ENCODE results near the gene CST4. TPM values are rescaled to one million over a fixed set of nuclear protein-coding genes. Genes with fewer than 3 reads are reported as not detected.
"Not testable (repeated sequence)": the region's sequence is repeated elsewhere in the genome, so short reads cannot be mapped to it uniquely, and the experiment has no call there.

CST4 gene
- total and polyA plus RNA-seq, 10 of the 15 experiments (the other 5 are each of a cell fraction or from before 2014, with no cell fraction given), result not detected

GRCh38 chr20:23664954-23665353, 23.9 kb downstream of the CST4 start:
- POLR2A ChIA-PET, result no interaction called here
- RAD21 ChIA-PET (ENCODE audit: unreplicated experiment), result interaction anchor here (0.8 kb wide), 1 partner anchor 897 kb away, joined by 3 read pairs; no protein-coding TSS in a partner anchor
- no peaks in the 10 kb centered on the region for H3K36me3 ChIP-seq (ENCODE audit: control insufficient read depth in 2 of 2, insufficient read depth in 2 of 2, low read length in 1 of 2)
- 36% methylated on average over 3 of the region's 3 CpGs for WGBS (ENCODE audit: insufficient coverage, insufficient replicate concordance, low lambda C conversion rate, missing lambda C conversion rate)
- no TSS peak for BruUV-seq (replicated peaks)
- CTCF ChIA-PET, result no interaction called here
- H4K20me1 ChIP-seq (ENCODE audit: control insufficient read depth, insufficient read depth), result no peaks in the 10 kb centered on the region
- SMC1A ChIA-PET (ENCODE audit: uncharacterized antibody, unreplicated experiment), result no interaction called here
- ATAC-seq, result no peak
- no peaks in the 10 kb centered on the region for H3K79me2 ChIP-seq (ENCODE audit: control insufficient read depth, insufficient read depth, low read length)
- DNase-seq (ENCODE audit: low read depth, low spot score), result no peak
- no peak overlapping the region for H3K9ac ChIP-seq (ENCODE audit: control insufficient read depth, insufficient read depth, low read length)
- FAIRE-seq, result no peak
- no peaks in the 10 kb centered on the region for H3K27me3 ChIP-seq (replicated peaks in 1 of 2; ENCODE audit: control insufficient read depth in 2 of 2, insufficient read depth in 2 of 2, low read length in 1 of 2)
- intact Hi-C loops (cut with micrococcal nuclease; ENCODE audit: unreplicated experiment), result loop anchor here (5.0 kb wide), 1 partner anchor 223 kb away; no protein-coding TSS in a partner anchor
- no peak overlapping the region for H3K4me2 ChIP-seq (ENCODE audit: control insufficient read depth, insufficient read depth)
- H3K27ac ChIP-seq (ENCODE audit: control insufficient read depth, insufficient read depth), result no peak overlapping the region
- no peaks in the 10 kb centered on the region for H3K9me3 ChIP-seq (replicated peaks; ENCODE audit: control insufficient read depth, insufficient read depth, low read length)
- H3K4me3 ChIP-seq, result no peak overlapping the region
- in situ Hi-C loops (cut with MboI), result no loop called here
- no peak overlapping the region for H2AFZ ChIP-seq (ENCODE audit: control insufficient read depth, low read depth, low read length)
- TF ChIP-seq PML (IDR thresholded peaks at IDR 0.05; ENCODE audit: low read length), result no peak
- no peak for TF ChIP-seq EED (IDR thresholded peaks at IDR 0.05; ENCODE audit: low read depth)
- TF ChIP-seq ZNF24 (IDR thresholded peaks at IDR 0.05), result no peak
- no peak for TF ChIP-seq NFYA (IDR thresholded peaks at IDR 0.05; ENCODE audit: borderline replicate concordance, low read depth, low read length)
- TF ChIP-seq RB1 (IDR thresholded peaks at IDR 0.05; ENCODE audit: borderline replicate concordance), result no peak
- TF ChIP-seq BMI1 (IDR thresholded peaks at IDR 0.05; ENCODE audit: borderline replicate concordance), result no peak
- TF ChIP-seq CUX1 (IDR thresholded peaks at IDR 0.05; ENCODE audit: insufficient replicate concordance, low read depth, low read length), result no peak
- TF ChIP-seq FOXM1 (IDR thresholded peaks at IDR 0.05; ENCODE audit: low read depth, low read length), result no peak
- no peak for TF ChIP-seq BRCA1 (IDR thresholded peaks at IDR 0.05; ENCODE audit: low read depth, low read length)
- TF ChIP-seq SMAD5 (IDR thresholded peaks at IDR 0.05; ENCODE audit: low read depth), result no peak
- no peak for TF ChIP-seq STAT3 (IDR thresholded peaks at IDR 0.05; ENCODE audit: low read depth, low read length)
- no peak for TF ChIP-seq BHLHE40 (IDR thresholded peaks at IDR 0.05; ENCODE audit: borderline replicate concordance in 1 of 2, low read depth in 2 of 2, low read length in 1 of 2)
- no peak for TF ChIP-seq JUNB (IDR thresholded peaks at IDR 0.05)
- H3K4me1 ChIP-seq (ENCODE audit: control insufficient read depth, insufficient read depth, low read length), result no peaks in the 10 kb centered on the region

GRCh38 chr20:23664046-23664445, 24.8 kb downstream of the CST4 start:
- CTCF ChIA-PET; RAD21 ChIA-PET (ENCODE audit: unreplicated experiment); H3K79me2 ChIP-seq (ENCODE audit: control insufficient read depth, insufficient read depth, low read length); H3K4me3 ChIP-seq; ATAC-seq; H3K4me1 ChIP-seq (ENCODE audit: control insufficient read depth, insufficient read depth, low read length); FAIRE-seq; H2AFZ ChIP-seq (ENCODE audit: control insufficient read depth, low read depth, low read length); H3K9me3 ChIP-seq (replicated peaks; ENCODE audit: control insufficient read depth, insufficient read depth, low read length); intact Hi-C loops (cut with micrococcal nuclease; ENCODE audit: unreplicated experiment); H3K27ac ChIP-seq (ENCODE audit: control insufficient read depth, insufficient read depth); BruUV-seq (replicated peaks); H4K20me1 ChIP-seq (ENCODE audit: control insufficient read depth, insufficient read depth); SMC1A ChIA-PET (ENCODE audit: uncharacterized antibody, unreplicated experiment); H3K27me3 ChIP-seq (replicated peaks in 1 of 2; ENCODE audit: control insufficient read depth in 2 of 2, insufficient read depth in 2 of 2, low read length in 1 of 2); DNase-seq (ENCODE audit: low read depth, low spot score); H3K36me3 ChIP-seq (ENCODE audit: control insufficient read depth in 2 of 2, insufficient read depth in 2 of 2, low read length in 1 of 2); POLR2A ChIA-PET; in situ Hi-C loops (cut with MboI); H3K9ac ChIP-seq (ENCODE audit: control insufficient read depth, insufficient read depth, low read length); H3K4me2 ChIP-seq (ENCODE audit: control insufficient read depth, insufficient read depth): not testable (repeated sequence)
- WGBS (ENCODE audit: insufficient coverage, insufficient replicate concordance, low lambda C conversion rate, missing lambda C conversion rate), result 20% methylated on average over 4 of the region's 4 CpGs

Measured in GM12878 (cell line).